ENCODE data around the gene ADGRD2.

Gene ADGRD2

GRCh38 chr9:124512806-124513204 is 62.6 kb downstream of the ADGRD2 start:
- no peak for DNase-seq

- no peak for DNase-seq
Measured at GRCh38 chr9:124513376-124513994, 63.2 kb downstream of the ADGRD2 start.

GRCh38 chr9:124514125-124514524 is 63.9 kb downstream of the ADGRD2 start:
- DNase-seq: no peak

- no peak for DNase-seq
Measured at GRCh38 chr9:124514874-124515273, 64.6 kb downstream of the ADGRD2 start.

GRCh38 chr9:124517600-124517999 is 67.3 kb downstream of the ADGRD2 start:
- DNase-seq: no peak

- no peak for DNase-seq
Measured at GRCh38 chr9:124518116-124518515, 67.9 kb downstream of the ADGRD2 start.

- DNase-seq: no peak
Measured at GRCh38 chr9:124520206-124520596, 70.0 kb downstream of the ADGRD2 start.

- no peak for DNase-seq
Measured at GRCh38 chr9:124521142-124521541, 70.9 kb downstream of the ADGRD2 start.

GRCh38 chr9:124522121-124523098 is 72.2 kb downstream of the ADGRD2 start:
- DNase-seq: no peak

- no peak for DNase-seq
Measured at GRCh38 chr9:124526174-124526573, 75.9 kb downstream of the ADGRD2 start.

GRCh38 chr9:124527781-124528180 is 77.5 kb downstream of the ADGRD2 start:
- DNase-seq: no peak

Data from NCI-H1436 treated with DMSO at 0.1 percent for 48 hours (cell line).